LNCAP (cell line): ENCODE results near the gene ATP2B1.

Experiments
- TF ChIP-seq, protein P1 (sequence below): fragments of 450-650 bp; IDR thresholded peaks from 2 replicates; pipeline ENCODE4 v1.5.1; 2017; ENCODE audit warnings: mild to moderate bottlenecking

The ATP2B1 gene

DNA sequence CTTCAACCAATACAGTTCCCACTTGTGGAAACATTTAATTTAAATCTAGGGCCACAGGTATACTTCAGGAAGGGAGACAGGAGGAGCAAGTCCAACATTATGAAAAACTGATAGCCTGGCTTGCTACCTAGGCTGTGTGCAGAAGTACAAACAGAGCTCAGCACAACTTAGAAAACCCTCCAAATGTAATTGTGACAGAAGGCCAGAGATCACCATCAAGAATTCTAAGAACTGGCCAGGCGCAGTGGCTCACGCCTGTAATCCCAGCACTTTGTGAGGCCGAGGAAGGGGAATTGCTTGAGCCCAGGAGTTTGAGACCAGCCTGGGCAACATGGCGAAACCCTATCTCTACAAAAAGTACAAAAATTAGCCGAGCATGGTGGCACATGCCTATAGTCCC, 14.1 kb downstream of the ATP2B1 start:
- TF ChIP-seq, protein P1, sequence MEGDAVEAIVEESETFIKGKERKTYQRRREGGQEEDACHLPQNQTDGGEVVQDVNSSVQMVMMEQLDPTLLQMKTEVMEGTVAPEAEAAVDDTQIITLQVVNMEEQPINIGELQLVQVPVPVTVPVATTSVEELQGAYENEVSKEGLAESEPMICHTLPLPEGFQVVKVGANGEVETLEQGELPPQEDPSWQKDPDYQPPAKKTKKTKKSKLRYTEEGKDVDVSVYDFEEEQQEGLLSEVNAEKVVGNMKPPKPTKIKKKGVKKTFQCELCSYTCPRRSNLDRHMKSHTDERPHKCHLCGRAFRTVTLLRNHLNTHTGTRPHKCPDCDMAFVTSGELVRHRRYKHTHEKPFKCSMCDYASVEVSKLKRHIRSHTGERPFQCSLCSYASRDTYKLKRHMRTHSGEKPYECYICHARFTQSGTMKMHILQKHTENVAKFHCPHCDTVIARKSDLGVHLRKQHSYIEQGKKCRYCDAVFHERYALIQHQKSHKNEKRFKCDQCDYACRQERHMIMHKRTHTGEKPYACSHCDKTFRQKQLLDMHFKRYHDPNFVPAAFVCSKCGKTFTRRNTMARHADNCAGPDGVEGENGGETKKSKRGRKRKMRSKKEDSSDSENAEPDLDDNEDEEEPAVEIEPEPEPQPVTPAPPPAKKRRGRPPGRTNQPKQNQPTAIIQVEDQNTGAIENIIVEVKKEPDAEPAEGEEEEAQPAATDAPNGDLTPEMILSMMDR, result no peak

DNA sequence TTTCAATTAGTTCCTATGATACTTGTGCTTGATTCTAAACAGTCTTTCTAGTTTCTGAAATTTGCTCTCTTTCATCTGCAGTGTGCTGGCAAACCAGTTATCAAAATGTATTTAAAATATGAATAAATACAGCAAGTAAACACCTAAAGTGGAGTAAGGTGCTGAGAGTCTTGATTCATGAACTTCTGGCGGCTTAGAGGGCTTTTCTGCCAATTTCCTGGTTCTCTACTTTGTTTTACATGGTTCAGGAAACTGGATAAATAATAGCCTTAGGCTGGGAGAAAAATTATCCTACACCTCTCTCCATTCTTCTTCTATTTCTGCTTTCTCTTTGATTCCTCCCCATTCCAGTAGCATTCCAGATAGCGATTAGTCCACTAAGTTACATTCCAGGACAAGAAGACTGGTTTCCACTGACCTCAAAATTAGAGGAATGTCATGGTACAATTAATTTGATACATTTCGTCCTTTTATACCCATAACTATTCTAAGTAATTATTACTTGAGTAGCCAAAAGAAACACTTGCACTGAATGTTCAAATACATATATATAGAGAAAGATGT, 14.9 kb downstream of the ATP2B1 start:
- TF ChIP-seq, protein P1, result no peak

DNA sequence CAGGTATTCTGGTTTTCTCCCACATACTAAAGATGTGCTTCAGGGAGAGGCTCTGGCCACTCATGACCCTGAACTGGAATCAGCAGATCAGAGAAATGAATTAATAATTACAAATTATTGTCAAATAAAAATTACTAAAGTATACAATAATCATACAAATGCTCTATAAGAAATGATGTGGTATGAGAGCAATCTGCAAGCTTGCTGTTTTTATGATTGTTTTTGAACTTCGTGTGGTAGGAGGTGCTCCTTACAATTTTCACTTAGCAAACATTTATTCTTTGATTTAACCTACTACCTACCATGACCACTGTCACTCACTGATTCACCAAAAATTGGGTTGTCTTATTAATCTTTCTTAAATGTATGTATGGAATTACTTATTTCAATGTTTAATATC, 16.2 kb downstream of the ATP2B1 start:
- TF ChIP-seq, protein P1, result no peak

DNA sequence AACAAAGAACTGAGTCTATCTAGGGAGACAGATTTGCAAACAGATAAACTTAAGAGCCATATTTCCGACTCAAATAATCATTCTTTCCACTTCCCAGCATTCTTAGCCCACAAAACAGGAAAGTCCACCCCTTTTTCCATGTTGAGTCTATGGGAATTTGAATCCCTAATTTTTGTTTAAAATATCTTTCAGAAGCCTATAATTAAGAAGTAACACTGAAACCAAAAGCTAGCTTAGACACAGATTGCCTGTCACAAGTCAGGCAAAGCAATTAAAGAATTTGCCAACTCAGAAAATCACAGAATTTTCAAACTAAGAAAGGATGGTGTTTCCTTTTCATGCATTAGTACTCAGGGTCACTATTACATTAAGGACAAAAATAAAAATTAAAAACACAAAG, 17.0 kb downstream of the ATP2B1 start:
- TF ChIP-seq, protein P1, result no peak

DNA sequence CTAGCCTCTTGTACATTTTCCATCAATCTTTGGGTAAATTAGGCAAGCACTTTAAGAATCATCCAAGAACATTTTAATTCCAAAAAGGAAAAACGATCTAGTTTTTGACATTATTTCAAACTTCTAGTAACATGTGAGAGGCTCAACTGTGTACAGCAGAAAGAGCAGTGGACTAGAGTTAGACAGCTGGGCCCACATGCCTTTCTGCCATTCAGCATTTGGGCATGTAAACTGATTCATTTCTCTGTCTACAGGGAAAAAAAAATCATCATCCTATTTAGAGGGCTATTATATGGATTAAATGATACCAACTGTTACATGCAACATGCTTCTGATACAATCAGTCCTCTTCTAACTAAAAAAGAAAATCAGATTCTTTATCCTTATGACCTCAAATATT, 17.7 kb downstream of the ATP2B1 start:
- TF ChIP-seq, protein P1, result no peak

DNA sequence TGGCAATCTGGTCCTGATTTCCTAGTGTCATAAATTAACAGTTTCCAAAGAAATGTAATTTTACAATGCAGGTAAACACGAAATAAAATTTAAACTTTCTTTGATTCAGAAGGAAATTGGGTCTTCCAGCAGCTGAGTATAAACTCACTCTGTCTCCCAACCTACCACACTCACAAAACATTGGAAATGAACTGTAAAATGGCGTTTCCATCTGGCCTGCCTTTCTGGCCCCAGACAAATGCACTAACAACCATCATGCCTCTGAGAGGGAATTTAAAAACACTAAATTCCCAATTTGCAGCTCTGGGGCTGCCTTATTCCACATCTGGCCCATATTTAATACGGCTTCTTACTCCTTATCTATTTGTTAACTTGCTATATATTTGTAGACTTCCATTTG, 19.3 kb downstream of the ATP2B1 start:
- TF ChIP-seq, protein P1, result no peak

DNA sequence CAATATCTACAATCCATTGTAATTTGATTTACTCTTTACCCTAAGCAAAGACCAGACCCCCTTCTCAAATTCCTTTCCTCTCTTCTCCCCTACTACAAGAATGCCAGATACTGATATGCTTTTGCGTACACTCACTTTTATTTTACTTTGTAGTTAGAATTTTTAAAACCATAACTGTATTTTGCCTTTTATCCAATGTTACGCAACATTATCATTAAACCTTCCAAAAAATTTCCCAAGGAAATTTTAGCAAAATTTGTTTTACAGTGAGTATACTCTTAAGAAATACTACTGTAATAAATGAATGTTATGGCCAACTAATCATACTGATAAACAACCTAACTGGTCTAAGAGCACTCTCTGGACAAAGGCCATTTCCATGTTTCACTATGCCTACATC, 22.3 kb downstream of the ATP2B1 start:
- TF ChIP-seq, protein P1, result no peak

DNA sequence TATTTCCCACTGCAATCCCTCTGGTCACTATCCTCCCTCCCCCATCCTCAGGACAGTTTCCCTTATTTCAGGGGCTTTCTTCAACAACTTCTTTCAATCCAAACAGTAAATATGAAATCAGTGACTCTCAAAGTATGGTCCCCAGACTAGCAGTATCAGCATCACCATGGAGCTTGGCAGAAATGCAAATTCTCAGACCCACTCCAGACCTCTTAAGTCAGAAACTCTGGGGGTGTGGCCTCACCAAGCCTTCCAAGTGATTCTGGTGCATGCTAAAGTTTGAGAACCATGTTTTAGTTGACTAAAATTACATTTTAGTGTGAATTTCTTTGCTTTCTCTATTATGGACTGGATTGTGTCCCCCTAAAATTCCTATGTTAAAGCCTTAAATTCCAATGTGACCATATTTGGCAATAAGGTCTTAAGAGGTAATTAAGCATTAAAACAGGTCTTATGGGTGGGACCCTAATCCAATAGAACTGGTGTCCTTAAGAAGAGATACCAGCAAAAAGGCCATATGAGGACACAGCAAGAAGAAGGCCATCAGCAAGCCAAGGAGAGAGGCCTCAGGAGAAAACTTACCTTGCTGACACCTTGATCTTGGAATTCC, 23.2 kb downstream of the ATP2B1 start:
- TF ChIP-seq, protein P1, result no peak
